Measurements from ENCODE around the gene SLC40A1.

Gene SLC40A1

DNA sequence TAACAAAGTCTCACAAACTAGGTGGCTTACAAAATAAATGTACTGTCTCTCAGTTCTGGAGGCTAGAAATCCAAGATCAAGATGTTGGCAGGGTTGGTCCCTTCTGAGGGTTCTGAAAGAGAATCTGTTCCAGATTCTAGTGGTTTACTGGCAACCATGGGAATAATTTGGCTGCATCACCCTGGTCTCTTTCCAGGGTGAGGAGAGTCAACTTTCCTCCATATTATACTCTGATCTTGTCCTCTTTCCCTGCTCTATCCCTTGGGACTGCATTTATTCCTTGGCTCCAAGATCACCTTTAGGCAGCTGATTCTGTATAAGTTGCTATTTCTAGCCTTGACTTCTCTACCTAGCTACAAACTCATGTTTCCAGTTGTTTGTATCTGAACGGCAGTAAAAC is 35.2 kb downstream of the SLC40A1 start:
- TF ChIP-seq TAF1 (IDR thresholded peaks at IDR 0.05; ENCODE audit: borderline replicate concordance, insufficient read depth, low read length) (no peak), POLR2AphosphoS5 (IDR thresholded peaks at IDR 0.05; ENCODE audit: low read depth, low read length) (no peak), FOXP2 (optimal IDR thresholded peaks at IDR 0.05; ENCODE audit: borderline replicate concordance, extremely low read depth, extremely low read length, insufficient read depth) (no peak), SIN3A (IDR thresholded peaks at IDR 0.05; ENCODE audit: borderline replicate concordance, insufficient read depth, low read length) (no peak)
- TF ChIP-seq, protein P1, sequence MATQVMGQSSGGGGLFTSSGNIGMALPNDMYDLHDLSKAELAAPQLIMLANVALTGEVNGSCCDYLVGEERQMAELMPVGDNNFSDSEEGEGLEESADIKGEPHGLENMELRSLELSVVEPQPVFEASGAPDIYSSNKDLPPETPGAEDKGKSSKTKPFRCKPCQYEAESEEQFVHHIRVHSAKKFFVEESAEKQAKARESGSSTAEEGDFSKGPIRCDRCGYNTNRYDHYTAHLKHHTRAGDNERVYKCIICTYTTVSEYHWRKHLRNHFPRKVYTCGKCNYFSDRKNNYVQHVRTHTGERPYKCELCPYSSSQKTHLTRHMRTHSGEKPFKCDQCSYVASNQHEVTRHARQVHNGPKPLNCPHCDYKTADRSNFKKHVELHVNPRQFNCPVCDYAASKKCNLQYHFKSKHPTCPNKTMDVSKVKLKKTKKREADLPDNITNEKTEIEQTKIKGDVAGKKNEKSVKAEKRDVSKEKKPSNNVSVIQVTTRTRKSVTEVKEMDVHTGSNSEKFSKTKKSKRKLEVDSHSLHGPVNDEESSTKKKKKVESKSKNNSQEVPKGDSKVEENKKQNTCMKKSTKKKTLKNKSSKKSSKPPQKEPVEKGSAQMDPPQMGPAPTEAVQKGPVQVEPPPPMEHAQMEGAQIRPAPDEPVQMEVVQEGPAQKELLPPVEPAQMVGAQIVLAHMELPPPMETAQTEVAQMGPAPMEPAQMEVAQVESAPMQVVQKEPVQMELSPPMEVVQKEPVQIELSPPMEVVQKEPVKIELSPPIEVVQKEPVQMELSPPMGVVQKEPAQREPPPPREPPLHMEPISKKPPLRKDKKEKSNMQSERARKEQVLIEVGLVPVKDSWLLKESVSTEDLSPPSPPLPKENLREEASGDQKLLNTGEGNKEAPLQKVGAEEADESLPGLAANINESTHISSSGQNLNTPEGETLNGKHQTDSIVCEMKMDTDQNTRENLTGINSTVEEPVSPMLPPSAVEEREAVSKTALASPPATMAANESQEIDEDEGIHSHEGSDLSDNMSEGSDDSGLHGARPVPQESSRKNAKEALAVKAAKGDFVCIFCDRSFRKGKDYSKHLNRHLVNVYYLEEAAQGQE (IDR thresholded peaks at IDR 0.05; ENCODE audit: insufficient read depth in 1 of 2, low read depth in 2 of 2, low read length in 2 of 2): no peak

- no peak for TF ChIP-seq SIN3A (IDR thresholded peaks at IDR 0.05; ENCODE audit: borderline replicate concordance, insufficient read depth, low read length)
- no peak for TF ChIP-seq FOXP2 (optimal IDR thresholded peaks at IDR 0.05; ENCODE audit: borderline replicate concordance, extremely low read depth, extremely low read length, insufficient read depth)
- TF ChIP-seq, protein P1 (IDR thresholded peaks at IDR 0.05; ENCODE audit: insufficient read depth in 1 of 2, low read depth in 2 of 2, low read length in 2 of 2): no peak
- TF ChIP-seq POLR2AphosphoS5 (IDR thresholded peaks at IDR 0.05; ENCODE audit: low read depth, low read length): no peak
- no peak for TF ChIP-seq TAF1 (IDR thresholded peaks at IDR 0.05; ENCODE audit: borderline replicate concordance, insufficient read depth, low read length)
Observed at GRCh38 chr2:189544318-189545042, 36.1 kb downstream of the SLC40A1 start.

- TF ChIP-seq FOXP2 (optimal IDR thresholded peaks at IDR 0.05; ENCODE audit: borderline replicate concordance, extremely low read depth, extremely low read length, insufficient read depth) (no peak), POLR2AphosphoS5 (IDR thresholded peaks at IDR 0.05; ENCODE audit: low read depth, low read length) (no peak), TAF1 (IDR thresholded peaks at IDR 0.05; ENCODE audit: borderline replicate concordance, insufficient read depth, low read length) (no peak), SIN3A (IDR thresholded peaks at IDR 0.05; ENCODE audit: borderline replicate concordance, insufficient read depth, low read length) (no peak)
- TF ChIP-seq, protein P1 (IDR thresholded peaks at IDR 0.05; ENCODE audit: insufficient read depth in 1 of 2, low read depth in 2 of 2, low read length in 2 of 2): no peak
Observed at GRCh38 chr2:189543367-189543766, 37.2 kb downstream of the SLC40A1 start.

DNA sequence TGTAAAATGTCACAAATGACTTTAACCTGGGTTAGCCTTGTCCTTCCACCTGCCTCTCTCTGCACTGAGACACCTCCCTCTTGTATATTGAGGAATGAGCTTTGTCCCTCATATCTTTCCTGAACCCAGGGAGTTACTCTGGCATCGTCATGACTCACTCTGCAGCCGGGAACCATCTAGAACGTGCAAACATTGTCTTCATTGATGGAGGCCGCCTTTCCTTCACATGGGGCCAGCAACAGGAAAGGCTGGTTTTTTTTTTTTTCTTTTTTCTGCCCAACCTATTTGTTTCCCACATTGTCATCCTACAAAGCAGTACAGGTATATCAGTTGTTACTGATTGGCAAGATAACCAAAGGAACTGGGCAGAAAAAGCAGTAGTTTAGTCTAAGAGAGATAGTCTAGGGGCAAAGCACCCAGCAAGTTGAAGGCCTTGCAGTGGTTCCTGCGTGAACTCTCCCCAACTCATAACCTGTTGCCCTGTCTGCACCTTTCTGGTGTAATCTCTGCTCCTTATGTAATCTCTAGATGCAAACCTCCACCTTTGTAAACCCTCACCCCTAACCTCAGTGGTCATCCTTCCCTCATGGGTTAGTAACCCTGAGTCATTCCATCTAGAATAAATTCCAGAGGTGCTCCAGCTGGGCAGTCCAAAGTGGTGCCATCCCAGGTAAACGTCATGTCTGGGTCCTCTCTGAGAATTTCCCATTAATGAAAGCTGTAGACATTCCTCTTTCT is 38.3 kb downstream of the SLC40A1 start:
- TF ChIP-seq POLR2AphosphoS5 (IDR thresholded peaks at IDR 0.05; ENCODE audit: low read depth, low read length) (no peak), FOXP2 (optimal IDR thresholded peaks at IDR 0.05; ENCODE audit: borderline replicate concordance, extremely low read depth, extremely low read length, insufficient read depth) (no peak), SIN3A (IDR thresholded peaks at IDR 0.05; ENCODE audit: borderline replicate concordance, insufficient read depth, low read length) (no peak)

- TF ChIP-seq FOXP2 (optimal IDR thresholded peaks at IDR 0.05; ENCODE audit: borderline replicate concordance, extremely low read depth, extremely low read length, insufficient read depth) (no peak), POLR2AphosphoS5 (IDR thresholded peaks at IDR 0.05; ENCODE audit: low read depth, low read length) (no peak), TAF1 (IDR thresholded peaks at IDR 0.05; ENCODE audit: borderline replicate concordance, insufficient read depth, low read length) (no peak), SIN3A (IDR thresholded peaks at IDR 0.05; ENCODE audit: borderline replicate concordance, insufficient read depth, low read length) (no peak)
- TF ChIP-seq, protein P1 (IDR thresholded peaks at IDR 0.05; ENCODE audit: insufficient read depth in 1 of 2, low read depth in 2 of 2, low read length in 2 of 2): no peak
Observed at GRCh38 chr2:189541591-189541990, 39.0 kb downstream of the SLC40A1 start.
